HG02852 (cell line): Measurements from ENCODE around the gene ALPL.
"Not testable (repeated sequence)": the region's sequence is repeated elsewhere in the genome, so short reads cannot be mapped to it uniquely, and the experiment has no call there.

Experiments
- ATAC-seq: cut with Tn5 transposase; IDR thresholded peaks from one replicate; pipeline ENCODE4 v1.9.1; 2021; ENCODE audit warnings: mild to moderate bottlenecking, moderate library complexity; ENCODE audit not compliant: unreplicated experiment

Gene ALPL

DNA sequence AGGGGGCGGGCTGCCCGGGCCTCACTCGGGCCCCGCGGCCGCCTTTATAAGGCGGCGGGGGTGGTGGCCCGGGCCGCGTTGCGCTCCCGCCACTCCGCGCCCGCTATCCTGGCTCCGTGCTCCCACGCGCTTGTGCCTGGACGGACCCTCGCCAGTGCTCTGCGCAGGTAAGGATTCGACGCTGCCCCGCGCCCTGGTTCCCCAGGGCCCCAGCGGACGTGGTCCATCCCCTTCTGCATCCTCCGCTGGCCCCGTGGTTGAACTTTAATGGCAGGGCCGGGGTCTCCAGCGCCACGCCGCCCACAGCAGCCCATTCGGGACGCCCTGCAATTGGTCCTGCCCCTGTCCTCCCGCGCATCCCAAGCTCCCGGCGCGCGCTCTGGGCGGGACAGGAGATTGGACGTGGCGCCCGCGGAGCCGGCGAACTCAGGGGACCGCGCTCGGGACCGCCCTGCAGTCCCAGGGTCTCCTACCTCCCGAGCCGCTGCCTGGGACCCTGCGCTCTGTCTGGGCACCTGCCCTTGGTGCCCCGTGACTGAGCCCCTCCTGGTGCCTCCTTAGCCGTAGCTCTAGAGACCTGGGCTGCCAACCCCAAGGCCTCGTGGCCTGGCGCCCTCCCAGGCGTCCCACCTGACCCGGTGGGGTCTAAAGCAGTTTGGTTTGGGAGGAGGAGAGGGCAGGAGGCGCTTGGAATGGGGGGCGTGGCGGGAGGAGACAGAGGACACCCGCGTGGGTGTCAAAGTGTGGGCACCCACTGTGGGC lies at the start of gene ALPL:
TSS of gene ALPL (plus strand) at position 73 of the 762 bp plus-strand sequence. CDS start 44,659 bp downstream, outside the sequence.
- no peak for ATAC-seq

DNA sequence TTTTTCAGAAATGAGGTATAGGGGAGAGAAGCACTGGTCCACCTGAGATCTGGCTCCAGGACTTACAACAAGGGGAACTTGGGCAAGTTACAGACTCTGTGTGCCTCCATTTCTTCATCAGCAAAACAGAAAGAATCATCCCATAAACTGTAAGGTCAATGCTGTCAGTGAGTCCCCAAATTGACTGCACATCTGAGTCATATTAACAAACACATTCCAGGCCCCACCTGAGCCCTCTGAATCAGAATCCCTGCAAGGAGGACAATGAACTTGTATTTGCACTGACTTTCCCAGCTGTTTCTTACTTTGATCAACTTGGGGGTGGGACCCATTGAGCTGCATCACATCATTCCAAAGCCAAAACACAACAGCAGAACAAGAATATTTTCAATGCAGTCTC lies 44.1 kb upstream of the ALPL start:
- ATAC-seq: not testable (repeated sequence)

DNA sequence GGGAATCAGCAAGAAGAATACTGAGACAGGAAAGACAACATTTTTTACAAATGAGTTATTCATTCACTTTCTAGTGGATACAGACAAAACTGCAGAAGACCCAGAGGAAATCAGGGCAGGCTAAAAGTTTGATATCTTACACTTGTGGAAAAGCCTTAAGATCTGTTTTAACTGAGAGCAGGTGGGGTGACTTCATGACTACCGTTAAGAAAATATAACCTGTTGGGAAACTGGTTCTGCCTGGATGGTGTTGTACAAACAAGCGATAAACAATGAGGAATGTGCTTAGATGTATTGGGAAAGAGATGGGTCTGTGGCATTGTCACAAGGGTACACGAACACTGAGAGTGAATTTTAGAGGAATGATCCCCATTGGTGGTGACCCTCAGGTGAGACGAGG lies 41.3 kb upstream of the ALPL start:
- not testable (repeated sequence) for ATAC-seq

DNA sequence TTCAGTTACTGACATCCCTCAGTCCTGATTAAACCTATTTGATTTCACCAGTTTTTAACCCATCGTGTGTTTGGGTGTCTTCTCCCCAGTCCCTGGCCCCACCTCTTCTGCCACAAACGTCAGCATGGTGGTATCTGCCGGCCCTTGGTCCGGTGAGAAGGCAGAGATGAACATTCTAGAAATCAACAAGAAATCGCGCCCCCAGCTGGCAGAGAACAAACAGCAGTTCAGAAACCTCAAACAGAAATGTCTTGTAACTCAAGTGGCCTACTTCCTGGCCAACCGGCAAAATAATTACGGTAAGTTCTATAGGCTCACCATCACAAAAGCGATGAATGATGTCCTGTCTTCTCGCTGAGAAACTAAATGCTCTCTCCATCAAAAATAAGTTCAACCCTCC lies 40.6 kb upstream of the ALPL start:
- ATAC-seq: no peak

DNA sequence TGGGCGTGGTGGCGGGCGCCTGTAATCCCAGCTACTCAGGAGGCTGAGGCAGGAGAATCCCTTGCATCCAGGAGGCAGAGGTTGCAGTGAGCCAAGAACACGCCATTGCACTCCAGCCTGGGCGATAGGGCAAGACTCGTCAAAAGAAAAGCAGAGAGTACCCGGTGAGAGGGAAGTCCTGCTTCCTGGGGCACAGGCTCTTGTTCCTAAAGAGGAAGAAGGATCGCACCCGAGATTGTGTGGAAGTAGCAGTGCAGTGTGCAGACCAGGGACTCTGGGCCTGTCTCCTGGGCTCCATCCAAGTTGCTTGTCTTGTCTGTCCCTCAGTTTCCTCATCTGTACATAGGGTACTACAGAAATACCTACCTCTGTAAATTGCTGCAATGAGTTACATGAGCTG lies 39.6 kb upstream of the ALPL start:
- ATAC-seq: no peak

DNA sequence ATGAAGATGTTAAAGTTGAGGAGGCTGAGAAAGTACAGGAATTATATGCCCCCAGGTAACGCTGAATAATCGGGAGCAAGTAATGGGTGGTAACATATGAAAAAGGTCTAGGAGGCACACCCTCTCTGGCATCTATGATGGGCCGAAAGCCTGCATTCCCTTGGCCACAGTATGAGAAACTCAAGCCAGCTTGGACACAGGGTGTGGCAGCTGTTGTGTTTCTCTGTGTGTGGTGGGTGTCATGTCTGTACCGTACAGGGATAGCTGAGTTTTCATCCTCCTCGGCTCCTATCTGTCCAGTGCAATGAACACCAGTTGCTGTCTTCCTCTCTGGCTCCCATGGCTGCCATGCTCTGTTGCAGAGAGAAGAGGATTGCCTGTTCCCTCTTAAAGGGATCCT lies 36.4 kb upstream of the ALPL start:
- ATAC-seq: no peak

DNA sequence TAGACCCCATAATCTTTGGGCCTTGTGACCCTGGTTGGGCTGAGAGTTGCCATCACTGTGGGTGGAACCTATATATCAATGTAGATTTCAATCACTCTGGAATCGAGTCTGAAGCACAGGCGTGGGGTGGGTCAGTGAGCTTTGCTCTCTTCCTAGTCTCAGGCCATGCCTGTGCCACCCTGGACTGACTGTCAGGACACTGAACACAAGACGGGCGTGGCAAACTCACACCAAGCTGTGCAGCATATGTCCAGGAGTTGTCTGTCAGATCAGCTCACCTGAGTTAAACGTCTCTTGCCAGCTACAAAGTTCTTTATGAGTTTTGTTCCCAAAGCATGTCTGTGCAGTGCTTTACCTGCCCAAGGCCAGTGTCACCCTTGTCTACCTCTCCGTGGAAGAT lies 30.9 kb upstream of the ALPL start:
- no peak for ATAC-seq

DNA sequence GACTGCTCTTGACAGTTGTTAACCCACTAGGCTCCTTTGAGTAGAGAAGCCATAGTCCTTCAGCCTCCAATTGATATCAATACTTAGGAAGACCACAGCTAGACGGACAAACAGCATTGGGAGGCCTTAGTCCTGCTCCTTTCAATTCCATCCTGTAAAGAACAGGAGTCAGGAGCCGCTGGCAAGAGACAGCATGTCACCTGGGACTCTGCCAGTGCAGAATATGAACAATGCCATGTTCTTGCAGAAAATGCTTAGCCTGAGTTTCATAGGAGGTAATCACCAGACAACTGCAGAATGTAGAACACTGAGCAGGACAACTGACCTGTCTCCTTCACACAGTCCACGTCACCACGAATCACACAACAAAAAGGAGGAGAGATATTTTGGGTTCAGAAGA lies 25.3 kb upstream of the ALPL start:
- ATAC-seq: not testable (repeated sequence)

DNA sequence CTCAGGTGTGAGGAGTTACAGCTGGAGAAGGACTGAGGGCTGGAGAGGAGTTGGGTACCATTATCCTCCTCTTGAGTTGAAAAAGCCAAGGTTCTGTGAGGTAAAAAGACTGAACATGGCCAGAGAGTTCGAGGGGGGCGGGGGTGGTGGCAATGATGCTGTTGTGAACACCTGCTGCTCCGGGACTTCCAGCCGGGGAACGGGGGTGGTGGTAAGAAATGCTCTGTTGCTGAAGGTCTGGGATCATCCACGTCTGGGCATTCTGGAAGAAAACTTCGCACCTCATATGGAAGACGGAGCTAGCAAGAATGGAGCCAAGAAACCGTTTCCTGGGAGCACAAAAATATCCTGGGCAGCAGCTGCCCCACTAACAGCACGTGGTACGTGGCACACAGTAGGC lies 20.1 kb upstream of the ALPL start:
- no peak for ATAC-seq

DNA sequence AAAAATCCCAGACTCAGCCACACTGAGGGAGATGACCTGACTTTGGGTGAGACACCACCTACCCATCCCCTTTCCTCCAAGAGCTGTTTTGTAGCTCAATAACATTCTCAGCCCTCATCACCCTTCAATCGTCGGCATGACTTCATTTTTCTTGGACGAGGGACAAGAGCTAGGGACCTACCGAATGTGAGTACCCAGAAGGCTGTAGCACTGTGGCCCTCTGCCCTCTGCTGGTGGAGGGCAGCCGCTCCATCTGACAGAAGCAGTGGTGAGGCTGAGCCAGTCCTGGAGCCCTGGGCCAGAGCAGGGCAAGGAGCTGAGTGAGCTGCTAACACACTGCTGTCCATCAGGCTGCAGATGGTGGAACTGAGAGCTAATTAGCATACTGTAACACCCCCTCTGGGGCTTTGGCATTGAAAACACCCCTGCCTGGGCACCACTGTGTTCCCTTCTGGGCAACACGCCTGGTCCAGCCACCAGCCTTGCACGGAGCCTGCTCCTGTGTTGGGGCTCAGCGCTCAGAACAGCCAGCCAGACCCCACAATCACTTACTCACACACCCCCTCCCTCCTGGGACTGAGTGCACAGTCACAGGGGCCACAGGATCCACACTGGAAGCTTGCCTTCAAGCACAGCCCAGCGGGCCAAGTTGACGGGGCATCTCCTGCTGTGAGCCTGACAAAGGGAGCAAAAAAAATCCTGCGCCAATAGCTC lies 18.3 kb upstream of the ALPL start:
- no peak for ATAC-seq

DNA sequence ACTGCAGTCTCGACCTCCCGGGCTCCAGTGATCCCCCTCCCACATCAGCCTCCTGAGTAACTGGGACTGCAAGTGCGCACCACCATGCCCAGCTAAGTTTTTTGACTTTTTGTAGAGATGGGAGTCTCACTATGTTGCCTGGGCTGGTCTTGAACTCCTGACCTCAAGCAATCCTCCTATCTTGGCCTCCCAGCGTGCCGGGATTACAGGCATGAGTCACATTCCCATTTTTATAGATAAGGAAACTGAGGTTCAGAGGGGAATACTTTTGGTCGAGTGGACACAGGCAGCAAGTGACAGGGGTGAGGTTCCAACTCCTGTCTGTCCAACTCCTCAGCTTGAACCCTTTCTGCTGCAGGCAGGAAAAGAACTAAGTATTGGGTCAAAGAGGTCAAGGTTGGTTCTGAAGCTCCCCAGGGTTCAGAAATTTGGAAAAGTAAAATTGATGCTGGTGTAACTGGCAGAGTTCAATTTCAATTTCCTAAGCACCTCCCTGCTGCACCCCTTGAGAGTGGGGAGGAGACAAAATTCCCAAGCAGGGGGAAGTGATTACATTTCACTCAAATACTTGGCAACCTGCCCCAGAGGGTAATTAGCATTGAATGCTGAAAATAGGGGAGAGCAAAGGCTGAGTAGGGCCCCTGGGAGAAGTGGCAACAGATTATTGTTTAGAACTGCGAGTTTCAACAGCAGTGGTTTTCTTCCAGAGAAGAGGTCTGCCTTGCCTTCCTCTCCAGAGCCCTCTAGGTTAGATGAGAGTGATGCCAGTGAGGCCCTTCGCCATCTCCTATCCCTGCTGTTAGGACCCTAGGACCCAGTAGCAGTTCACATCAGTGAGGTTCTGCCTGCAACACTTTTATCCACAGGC lies 17.5 kb upstream of the ALPL start:
- no peak for ATAC-seq

DNA sequence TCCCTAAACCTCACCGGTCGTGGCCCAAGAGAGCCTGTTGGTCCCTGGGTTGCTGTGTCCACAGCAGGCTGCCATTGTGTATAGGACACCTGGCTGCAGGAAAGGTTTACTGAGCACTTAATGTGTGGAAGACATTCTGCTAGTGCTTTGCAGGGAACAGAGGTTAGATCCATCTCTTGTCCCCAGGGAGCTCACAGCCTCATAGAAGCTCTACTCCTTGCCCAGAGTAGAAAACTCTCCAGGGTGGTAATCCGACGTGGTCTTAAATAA lies 16.9 kb upstream of the ALPL start:
- no peak for ATAC-seq

DNA sequence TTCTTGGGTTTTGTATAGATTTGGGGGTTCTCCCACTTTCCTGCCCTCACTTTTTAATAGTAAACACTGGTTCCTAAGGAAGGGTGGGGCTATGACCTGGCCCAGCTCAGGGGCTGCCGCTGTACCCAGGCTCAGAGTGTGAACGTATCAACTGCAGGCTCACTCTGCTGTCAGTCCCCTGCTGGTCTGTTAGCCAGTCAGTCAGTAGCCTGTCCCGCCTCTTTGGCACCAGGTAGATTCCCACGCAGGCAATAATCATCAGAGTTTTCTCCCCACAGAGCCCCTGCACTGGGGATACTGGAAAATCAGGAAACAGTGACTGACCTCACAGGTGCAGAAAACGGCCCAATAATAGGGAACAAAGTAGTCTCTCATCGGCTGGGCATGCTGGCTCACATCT lies 15.0 kb upstream of the ALPL start:
- no peak for ATAC-seq

DNA sequence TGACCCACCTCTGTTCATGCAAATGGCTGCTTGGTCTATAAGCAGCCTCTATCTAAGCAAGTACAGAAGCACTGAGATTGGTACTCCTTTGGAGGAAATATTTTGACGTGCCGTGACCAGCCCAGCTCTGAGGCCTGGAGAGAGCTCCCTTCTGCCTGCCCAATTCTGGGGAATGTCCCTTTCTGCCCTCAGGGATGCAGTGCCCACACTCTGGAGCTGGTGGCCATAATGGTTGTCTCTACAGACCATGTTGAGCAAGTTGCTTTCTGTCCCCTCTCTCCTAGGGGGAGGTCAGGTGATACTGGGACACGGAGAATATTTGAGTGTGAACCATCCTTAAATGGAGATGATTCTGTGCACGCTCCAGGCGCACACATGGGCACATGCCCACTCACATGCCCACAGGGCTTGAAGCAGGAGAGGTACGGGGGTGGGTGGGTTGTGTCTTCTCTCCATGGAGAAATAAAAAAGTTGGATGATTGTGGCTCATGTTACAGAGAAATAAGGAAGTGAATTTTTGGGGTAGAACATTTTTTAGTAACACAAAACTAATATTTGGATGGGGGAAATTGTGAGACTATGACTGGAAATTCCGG lies 13.9 kb upstream of the ALPL start:
- no peak for ATAC-seq

DNA sequence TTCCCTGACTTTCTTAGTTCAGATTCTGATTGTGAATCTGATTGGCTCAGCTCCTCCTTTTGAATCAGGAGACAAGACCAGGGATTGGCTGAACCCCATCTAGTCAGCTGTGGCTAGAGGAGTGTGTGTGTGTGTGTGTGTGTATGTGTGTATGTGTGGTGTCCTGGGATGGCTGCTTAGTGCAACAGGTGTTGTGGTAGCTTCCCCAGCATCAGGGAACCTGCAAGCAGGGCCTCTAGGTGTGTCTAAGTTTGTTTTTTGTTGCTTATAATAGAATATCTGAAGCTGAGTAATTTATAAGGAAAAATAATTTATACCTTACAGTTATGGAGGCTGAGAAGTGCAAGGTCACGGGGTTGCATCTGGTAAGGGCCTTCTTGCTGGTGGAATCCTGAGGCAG lies 13.2 kb upstream of the ALPL start:
- no peak for ATAC-seq

DNA sequence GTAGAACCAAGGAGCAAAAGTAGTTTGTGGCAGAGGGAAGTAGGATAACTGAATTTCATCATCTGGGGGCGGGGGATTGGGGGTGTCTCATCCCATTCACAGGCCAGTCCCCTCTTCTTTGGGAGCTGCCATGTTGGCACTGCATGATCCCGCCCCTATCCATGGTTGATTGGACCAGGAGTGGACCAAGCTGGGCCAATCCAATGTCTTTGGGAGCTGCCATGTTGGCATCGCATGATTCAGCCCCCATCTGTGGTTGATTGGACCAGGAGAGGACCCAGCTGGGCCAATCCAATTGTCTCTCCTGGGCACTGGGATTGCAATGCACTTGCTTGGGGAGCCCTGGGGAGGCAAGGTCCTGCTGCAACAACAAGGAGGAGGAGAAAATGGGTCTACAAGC lies 12.3 kb upstream of the ALPL start:
- ATAC-seq: no peak

DNA sequence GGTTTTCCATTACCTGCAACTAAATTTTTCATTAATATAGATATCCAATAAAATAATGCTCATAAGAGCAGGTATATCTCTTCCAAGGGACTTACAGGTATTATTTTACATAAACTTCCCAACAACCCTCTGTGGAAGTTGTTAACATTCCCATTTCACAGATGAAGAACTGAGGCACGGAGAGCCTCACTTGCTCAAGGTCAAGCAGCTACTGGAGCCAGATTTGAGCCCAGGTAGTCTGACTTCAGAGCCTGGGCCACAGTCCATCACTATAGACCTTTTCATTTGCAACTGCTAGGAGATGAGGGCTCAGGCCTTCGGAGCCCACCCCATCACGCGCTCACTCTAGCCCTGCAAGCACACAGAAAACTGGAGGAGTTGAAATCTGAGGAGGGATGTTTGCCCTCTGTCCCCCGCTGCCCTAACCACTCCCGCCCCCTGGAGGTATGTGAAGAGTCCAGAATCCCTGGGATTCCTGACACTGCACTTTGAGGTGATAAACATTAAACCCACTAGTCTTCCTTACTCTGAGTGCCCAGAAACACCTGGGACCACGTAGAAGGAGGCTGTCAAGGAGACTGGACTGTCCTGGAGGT lies 11.7 kb upstream of the ALPL start:
- no peak for ATAC-seq

DNA sequence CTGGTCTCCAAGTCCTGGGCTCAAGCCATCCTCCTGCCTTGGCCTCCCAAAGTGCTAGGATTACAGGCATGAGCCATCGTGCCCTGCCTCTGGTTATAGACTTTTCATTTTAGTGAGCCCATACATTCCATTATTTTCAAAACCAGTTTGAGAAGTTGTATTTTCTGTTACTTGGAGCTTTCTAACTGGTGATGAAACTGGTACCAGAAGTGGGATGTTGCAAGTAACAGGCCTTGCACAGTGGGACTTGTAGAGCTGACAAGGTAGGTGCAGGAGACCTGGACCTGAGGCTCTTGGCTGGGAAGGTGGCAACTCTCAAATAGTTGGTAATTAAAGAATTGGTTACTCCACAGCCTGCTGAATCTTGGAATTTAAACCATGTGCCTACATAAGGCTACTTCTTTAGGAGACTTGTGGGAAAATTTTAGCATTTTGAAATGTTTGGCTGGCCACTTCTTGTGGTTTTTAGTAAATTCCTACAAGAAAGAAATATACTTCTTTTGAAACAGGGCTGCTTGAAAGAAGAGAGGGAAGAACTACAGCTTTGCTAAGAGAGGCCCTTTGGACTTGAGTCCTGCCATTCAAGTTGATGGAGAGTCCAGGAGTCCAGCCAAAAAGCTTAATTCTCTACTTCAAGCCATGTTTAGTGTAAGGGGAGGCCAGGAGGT lies 9.8 kb upstream of the ALPL start:
- ATAC-seq: no peak

DNA sequence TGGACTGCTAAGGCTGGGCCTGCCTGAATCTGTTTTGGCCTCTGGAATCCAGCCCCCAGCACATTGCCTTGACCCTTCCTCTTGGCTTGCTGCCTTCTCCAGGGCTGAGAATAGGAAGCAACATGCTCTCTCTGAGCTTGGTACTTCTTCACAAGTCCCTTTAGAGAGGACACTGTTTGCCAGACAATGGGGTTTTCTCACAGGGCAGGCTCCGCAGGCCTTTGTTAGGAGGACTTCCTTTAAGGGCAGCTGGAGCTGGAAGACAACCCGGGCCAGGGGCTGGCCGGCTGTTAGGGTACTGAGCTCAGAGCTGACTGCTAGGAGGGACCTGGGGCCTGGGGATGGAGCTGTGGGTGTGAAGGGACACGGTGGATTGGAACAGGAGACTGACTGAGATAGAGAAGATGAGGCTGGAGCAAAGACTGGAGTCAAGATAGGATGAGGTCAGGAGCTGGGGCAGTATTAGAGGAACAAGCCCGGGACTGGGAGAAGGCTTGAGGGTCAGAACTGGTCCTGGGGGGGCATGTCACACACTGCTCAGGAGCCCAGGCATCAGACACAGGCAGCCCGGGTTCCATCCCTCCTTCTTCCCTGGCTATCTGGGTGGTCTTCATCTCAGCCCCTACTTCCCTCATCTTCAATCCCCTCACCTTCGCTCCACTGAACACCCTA lies 5.4 kb upstream of the ALPL start:
- ATAC-seq: no peak

DNA sequence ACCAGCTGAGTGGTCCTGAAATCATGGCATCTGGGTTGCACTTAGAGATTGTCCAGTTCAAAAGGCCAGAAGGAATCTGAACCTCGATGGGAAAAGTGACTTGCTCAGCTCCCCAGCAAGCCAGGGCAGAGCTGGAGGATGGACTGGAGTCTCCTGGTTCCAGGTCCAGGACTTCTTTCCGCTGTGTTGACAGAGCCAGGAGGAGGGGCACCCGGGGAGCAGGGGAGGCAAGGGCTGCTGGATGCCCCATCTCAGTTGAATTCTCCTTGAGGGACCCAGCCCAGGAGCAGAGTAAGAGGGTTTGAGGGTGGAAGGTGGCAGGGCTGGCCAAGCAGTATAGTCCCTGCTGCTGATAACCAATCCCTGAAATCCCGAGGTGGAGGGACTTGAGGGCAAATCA lies 2.4 kb upstream of the ALPL start:
- no peak for ATAC-seq
